ENCODE measurements around the gene ARHGEF37.

DNA sequence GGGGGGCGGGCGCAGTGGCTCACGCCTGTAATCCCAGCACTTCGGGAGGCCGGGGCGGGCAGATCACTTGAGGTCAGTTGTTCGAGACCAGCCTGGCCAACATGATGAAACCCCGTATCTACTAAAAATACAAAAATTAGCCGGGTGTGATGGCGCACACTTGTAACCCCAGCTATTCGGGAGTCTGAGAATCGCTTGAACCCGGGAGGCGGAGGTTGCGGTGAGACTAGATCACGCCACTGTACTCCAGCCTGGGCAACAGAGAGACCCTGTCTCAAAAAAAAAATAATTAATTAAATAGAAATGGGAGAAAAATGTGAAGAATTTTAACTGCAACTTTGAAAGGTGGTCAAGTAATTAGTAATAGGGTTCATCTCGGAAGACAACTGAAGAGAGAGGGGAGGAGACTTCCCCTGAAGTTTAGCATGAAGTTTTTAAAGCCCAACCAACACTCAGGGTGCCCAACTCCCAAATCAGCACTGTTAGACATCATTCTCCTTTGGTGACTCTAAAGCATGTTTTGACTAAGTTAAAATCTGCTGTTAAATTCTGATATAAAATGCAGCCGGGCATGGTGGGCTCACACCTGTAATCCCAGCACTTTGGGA is 28.6 kb upstream of the ARHGEF37 start:
- TF ChIP-seq, protein P1, sequence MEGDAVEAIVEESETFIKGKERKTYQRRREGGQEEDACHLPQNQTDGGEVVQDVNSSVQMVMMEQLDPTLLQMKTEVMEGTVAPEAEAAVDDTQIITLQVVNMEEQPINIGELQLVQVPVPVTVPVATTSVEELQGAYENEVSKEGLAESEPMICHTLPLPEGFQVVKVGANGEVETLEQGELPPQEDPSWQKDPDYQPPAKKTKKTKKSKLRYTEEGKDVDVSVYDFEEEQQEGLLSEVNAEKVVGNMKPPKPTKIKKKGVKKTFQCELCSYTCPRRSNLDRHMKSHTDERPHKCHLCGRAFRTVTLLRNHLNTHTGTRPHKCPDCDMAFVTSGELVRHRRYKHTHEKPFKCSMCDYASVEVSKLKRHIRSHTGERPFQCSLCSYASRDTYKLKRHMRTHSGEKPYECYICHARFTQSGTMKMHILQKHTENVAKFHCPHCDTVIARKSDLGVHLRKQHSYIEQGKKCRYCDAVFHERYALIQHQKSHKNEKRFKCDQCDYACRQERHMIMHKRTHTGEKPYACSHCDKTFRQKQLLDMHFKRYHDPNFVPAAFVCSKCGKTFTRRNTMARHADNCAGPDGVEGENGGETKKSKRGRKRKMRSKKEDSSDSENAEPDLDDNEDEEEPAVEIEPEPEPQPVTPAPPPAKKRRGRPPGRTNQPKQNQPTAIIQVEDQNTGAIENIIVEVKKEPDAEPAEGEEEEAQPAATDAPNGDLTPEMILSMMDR (IDR thresholded peaks at IDR 0.05) = no peak
- no peak for TF ChIP-seq POLR2AphosphoS5 (IDR thresholded peaks at IDR 0.05; ENCODE audit: insufficient read depth in 1 of 2, low read depth in 1 of 2)
